GM21390 (cell line): ENCODE measurements around the gene DNAJB13.

ENCODE experiments used
- ATAC-seq: cut with Tn5 transposase; IDR thresholded peaks from one replicate; pipeline ENCODE4 v1.9.1; 2021; ENCODE audit not compliant: unreplicated experiment

Gene DNAJB13

GRCh38 chr11:74012074-74012809, 61.4 kb downstream of the DNAJB13 start:
- ATAC-seq = no peak

DNA sequence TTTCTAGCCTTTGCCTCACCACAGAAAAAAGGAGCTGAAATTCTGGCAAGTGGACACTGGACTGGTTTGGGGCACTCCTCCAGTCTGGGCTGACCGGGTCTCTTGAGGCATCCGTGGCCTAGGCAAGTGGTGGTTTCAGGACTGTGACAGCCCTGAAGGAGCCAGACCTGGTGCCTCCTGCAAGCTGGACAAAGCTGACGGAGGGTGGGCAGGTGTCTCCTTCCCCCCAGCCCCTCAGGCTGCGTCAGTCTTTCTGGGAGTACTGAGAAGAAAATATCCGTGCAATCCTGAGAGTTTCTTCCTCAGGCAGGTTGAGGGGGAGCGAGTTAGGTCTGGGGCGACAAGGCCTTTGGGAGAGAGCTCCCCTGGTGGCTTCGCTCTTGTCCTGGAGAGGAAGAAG, 62.3 kb downstream of the DNAJB13 start:
- ATAC-seq = no peak

DNA sequence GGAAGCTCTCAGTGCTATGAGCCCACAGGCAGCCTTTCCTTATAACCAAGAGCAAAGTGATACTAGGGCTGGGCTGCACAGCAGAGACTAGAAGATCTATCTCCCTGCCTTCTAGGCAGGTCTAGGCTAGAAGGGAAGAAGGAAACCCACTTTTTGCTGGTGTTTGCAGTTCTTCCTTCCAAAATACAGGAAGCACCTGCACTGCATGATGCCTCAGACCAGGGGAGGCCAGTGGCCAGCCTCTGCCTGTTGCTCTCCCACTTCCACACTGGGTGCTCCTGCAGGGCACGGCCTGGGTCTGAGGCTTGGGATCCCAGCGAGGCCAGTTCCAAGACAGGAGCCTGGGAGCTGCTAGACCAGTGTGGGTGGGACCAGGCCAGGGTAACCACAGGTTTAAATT, 64.1 kb downstream of the DNAJB13 start:
- no peak for ATAC-seq

DNA sequence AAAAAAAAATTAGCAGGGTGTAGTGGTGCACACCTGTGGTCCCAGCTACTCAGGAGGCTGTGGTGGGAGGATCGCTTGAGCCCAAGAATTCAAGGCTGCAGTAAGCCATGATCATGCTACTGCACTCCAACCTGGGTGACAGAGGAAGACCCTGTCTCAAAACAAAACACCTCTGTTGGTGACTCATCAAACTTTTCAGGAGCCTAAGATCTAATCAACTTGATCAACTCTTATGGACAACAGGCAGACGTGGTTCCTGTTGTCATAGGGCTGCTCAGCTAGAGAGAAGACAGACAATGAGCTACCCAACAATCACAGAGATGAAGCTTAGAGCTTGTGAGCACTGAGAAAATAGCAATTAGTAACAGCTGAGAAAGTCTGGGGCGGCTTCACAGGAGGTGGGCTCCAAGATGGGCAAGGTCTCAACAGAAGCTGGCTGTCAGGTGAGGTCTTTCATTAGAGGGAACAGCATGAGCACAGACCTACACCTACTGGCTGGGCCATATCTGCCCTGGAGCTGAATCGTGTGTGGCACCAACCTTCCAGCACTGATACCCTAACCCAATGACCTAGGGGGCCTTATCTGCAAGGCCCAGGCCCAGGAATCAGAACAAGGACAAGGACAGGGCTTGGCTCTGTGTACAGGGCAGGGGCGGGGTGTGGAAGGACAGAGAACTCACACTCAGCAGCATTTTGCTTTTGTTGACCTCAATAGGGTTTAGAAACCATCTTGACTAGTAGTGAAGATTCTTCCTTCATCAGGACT, 65.3 kb downstream of the DNAJB13 start:
- ATAC-seq = no peak

GRCh38 chr11:74017631-74018030, 66.8 kb downstream of the DNAJB13 start:
- no peak for ATAC-seq

DNA sequence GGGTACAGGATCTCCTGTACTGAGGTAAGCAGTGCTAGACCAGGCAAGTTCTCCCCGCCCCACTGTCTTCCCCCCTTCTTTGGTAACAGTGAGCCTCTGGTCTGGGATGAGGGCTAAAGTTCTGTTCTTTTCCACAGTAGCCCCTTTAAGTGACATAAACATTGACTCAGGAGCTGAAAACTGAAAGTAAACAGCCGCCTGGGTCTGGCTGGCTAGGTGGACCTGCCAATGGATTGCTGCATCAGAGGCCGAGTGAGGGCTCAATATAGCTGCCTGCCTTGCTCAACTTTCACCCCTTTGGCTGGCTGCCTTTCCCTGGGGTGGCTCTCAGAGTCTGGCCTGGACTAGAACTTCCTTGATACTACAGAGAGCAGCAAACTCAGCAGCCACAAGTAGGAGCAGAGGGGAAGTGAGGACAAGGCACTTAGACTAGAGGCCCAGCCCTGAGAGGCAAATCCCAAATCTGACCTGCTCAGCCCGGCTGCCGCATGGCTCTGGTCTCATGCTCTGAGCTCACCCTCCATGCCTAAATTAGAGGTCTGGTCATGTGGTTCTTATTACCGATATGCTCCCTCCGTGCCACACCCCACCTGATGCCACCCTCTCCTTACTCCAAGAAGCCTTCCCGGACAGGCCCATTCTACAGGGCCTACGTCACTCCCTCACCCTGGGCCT, 67.6 kb downstream of the DNAJB13 start:
- ATAC-seq = no peak

DNA sequence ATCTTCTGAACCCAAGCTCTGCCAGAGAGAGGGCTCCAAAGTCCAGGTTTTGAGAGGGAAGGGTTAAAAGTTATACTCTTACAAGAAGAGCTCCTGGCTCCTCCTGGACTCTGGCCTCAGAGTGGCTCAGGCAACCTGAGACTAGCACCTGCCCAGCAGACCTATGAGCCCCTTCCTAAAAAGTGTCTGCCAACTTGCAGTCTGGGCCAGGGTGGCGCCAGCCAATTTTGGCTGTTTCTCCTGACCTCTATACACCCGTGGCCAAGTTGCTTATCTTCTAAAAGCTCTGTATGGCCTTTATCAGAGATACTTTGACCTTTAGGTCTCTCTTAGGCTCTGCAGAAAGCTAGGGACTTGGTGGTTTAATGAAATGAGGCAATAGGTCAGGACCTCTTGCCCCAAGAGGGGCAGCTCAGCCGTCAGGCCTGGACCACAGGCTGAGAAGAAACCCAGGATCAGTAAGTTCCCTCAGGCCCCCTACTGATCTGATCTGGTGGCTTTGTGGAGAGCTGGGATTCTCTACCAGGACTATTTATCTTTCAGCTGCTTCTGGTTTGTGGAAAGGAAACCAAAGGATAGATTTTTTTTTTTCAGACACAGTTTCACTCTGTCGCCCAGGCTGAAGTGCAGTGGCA, 68.4 kb downstream of the DNAJB13 start:
- ATAC-seq = no peak

DNA sequence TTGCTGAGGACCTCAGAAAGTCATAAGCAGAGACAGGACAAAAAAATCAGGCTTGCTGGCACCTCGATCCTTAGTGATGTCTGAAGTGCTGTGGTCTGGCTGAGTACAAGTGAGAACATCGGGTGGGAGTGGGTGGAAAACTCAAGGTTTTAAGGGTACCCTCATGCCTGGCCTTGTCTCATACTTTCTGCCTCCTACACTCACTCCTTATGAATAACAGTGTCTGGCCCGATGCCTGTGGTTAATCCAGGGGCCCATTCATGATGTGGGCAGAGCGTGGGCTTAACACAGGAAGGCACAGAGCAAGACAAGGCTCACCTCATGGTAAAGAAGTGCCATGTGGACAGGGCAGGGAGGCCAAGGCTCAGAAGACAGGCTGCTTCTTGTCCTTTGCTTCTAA, 69.0 kb downstream of the DNAJB13 start:
- no peak for ATAC-seq
